Measurements from ENCODE around the gene C10orf120. TPM values are rescaled to one million over a fixed set of nuclear protein-coding genes. Genes with fewer than 3 reads are reported as not detected.

Gene C10orf120
- total RNA-seq, 1 experiment from 2014 or later = not detected

DNA sequence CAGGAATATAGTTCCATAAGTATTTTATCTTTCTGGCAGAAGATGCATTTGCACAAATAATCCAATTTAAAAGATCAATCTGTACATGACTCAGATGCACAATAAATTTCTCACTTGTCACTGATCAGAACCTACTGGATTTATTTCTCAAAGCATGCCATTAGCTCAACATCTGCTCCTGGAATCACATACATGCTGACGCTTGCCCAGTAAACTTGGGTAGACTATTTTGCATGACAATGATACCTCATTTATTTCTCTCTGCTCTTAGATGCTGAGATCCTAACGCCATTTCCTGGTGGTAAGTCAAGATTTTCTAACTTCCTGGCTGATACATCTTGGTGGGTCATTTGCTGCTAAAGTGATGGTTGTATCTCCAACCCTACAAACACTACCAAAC, 33.8 kb upstream of the C10orf120 start:
- no peak overlapping the region for H3K27ac ChIP-seq (ENCODE audit: low read length)
- no peaks in the 10 kb centered on the region for H3K4me1 ChIP-seq (ENCODE audit: control insufficient read depth, insufficient read depth, low read length)
- in situ Hi-C loops (cut with HindIII; ENCODE audit: low pct_unique_long_range_greater_than_20kb, low sequenced_read_pairs) = no loop called here
- ATAC-seq (no peak), DNase-seq (ENCODE audit: low read depth, low spot score) (no peak)
- no peak for TF ChIP-seq TCF7L2 (IDR thresholded peaks at IDR 0.05; ENCODE audit: low read depth, low read length)
- TF ChIP-seq, protein P1, sequence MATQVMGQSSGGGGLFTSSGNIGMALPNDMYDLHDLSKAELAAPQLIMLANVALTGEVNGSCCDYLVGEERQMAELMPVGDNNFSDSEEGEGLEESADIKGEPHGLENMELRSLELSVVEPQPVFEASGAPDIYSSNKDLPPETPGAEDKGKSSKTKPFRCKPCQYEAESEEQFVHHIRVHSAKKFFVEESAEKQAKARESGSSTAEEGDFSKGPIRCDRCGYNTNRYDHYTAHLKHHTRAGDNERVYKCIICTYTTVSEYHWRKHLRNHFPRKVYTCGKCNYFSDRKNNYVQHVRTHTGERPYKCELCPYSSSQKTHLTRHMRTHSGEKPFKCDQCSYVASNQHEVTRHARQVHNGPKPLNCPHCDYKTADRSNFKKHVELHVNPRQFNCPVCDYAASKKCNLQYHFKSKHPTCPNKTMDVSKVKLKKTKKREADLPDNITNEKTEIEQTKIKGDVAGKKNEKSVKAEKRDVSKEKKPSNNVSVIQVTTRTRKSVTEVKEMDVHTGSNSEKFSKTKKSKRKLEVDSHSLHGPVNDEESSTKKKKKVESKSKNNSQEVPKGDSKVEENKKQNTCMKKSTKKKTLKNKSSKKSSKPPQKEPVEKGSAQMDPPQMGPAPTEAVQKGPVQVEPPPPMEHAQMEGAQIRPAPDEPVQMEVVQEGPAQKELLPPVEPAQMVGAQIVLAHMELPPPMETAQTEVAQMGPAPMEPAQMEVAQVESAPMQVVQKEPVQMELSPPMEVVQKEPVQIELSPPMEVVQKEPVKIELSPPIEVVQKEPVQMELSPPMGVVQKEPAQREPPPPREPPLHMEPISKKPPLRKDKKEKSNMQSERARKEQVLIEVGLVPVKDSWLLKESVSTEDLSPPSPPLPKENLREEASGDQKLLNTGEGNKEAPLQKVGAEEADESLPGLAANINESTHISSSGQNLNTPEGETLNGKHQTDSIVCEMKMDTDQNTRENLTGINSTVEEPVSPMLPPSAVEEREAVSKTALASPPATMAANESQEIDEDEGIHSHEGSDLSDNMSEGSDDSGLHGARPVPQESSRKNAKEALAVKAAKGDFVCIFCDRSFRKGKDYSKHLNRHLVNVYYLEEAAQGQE (IDR thresholded peaks at IDR 0.05; ENCODE audit: insufficient read depth in 1 of 2, low read depth in 2 of 2, low read length in 1 of 2) = no peak
- TF ChIP-seq, protein P2, sequence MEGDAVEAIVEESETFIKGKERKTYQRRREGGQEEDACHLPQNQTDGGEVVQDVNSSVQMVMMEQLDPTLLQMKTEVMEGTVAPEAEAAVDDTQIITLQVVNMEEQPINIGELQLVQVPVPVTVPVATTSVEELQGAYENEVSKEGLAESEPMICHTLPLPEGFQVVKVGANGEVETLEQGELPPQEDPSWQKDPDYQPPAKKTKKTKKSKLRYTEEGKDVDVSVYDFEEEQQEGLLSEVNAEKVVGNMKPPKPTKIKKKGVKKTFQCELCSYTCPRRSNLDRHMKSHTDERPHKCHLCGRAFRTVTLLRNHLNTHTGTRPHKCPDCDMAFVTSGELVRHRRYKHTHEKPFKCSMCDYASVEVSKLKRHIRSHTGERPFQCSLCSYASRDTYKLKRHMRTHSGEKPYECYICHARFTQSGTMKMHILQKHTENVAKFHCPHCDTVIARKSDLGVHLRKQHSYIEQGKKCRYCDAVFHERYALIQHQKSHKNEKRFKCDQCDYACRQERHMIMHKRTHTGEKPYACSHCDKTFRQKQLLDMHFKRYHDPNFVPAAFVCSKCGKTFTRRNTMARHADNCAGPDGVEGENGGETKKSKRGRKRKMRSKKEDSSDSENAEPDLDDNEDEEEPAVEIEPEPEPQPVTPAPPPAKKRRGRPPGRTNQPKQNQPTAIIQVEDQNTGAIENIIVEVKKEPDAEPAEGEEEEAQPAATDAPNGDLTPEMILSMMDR (IDR thresholded peaks at IDR 0.05) = no peak
- no peak for TF ChIP-seq POLR2AphosphoS5 (IDR thresholded peaks at IDR 0.05; ENCODE audit: low read depth, low read length)
- no peak for TF ChIP-seq SIN3A (IDR thresholded peaks at IDR 0.05; ENCODE audit: borderline replicate concordance, insufficient read depth, low read depth, low read length)
- ChIA-PET CTCF (no interaction called here), POLR2A (no interaction called here)
- no peak overlapping the region for H3K4me3 ChIP-seq (ENCODE audit: low read depth in 2 of 2, low read length in 2 of 2)
- no peaks in the 10 kb centered on the region for H3K9me3 ChIP-seq (ENCODE audit: control insufficient read depth, insufficient read depth, low read depth, low read length)
- intact Hi-C loops (cut with micrococcal nuclease; ENCODE audit: unreplicated experiment) = no loop called here
- no TSS peak for BruUV-seq (replicated peaks)
- H3K36me3 ChIP-seq (ENCODE audit: control insufficient read depth, insufficient read depth, low read length) = no peaks in the 10 kb centered on the region
- peaks cover 34% of the 10 kb centered on the region for H3K27me3 ChIP-seq (ENCODE audit: control insufficient read depth, insufficient read depth, low read length)

DNA sequence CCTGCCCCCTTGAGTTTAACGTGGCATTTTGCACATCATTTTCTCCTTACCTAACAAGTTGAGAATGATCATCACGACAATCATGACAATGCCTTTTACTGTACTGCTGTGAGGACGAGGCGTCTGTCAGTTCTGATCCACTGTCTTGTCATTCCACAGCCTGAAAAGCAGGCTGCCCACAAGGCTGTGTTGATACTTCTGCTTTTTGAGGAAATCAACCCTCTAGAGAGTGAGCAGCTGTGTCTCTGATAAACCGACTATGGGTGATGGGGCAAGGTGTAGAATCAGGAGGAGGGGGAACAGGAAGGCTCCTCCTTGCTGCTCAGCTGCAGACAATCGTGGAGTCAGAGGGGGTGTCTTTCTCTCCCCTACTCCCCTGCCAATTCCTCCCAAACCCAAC, 30.6 kb upstream of the C10orf120 start:
- no peaks in the 10 kb centered on the region for H3K4me1 ChIP-seq (ENCODE audit: control insufficient read depth, insufficient read depth, low read length)
- ATAC-seq (no peak), DNase-seq (ENCODE audit: low read depth, low spot score) (no peak)
- intact Hi-C loops (cut with micrococcal nuclease; ENCODE audit: unreplicated experiment) (no loop called here), in situ Hi-C loops (cut with HindIII; ENCODE audit: low pct_unique_long_range_greater_than_20kb, low sequenced_read_pairs) (no loop called here)
- H3K4me3 ChIP-seq (ENCODE audit: low read depth in 2 of 2, low read length in 2 of 2) = no peak overlapping the region
- no peaks in the 10 kb centered on the region for H3K36me3 ChIP-seq (ENCODE audit: control insufficient read depth, insufficient read depth, low read length)
- no peak overlapping the region for H3K27ac ChIP-seq (ENCODE audit: low read length)
- POLR2A ChIA-PET = no interaction called here
- H3K9me3 ChIP-seq (ENCODE audit: control insufficient read depth, insufficient read depth, low read depth, low read length) = no peaks in the 10 kb centered on the region
- TF ChIP-seq POLR2AphosphoS5 (IDR thresholded peaks at IDR 0.05; ENCODE audit: low read depth, low read length) (no peak), SIN3A (IDR thresholded peaks at IDR 0.05; ENCODE audit: borderline replicate concordance, insufficient read depth, low read depth, low read length) (no peak)
- TF ChIP-seq, protein P1 (IDR thresholded peaks at IDR 0.05; ENCODE audit: insufficient read depth in 1 of 2, low read depth in 2 of 2, low read length in 1 of 2) = no peak
- CTCF ChIA-PET = no interaction called here
- no TSS peak for BruUV-seq (replicated peaks)
- H3K27me3 ChIP-seq (ENCODE audit: control insufficient read depth, insufficient read depth, low read length) = peaks cover 38% of the 10 kb centered on the region
